Natural killer cell (primary cell): ENCODE data around the gene KRTAP10-2. TPM values are rescaled to one million over a fixed set of nuclear protein-coding genes. Genes with fewer than 3 reads are reported as not detected.

Experiments used
- ATAC-seq, 3 donors: fragments of 150-1000 bp in 2 of 3; fragments of 200-7000 bp in 1 of 3; cut with Tn5 transposase; 1 replicate in 1 of 3; 2 replicates in 2 of 3; pipeline ENCODE4 v1.10.0; 2021; ENCODE audit warnings: mild to moderate bottlenecking in 2 of 3, moderate library complexity in 2 of 3
- DNase-seq, 2 donors: peaks; one replicate each; pipeline versions ENCODE4 v3.0.0 to v3.0.0-alpha.2; 2013 to 2021; ENCODE audit warnings: mixed read lengths in 1 of 2
- H3K27ac ChIP-seq: one replicate; pipeline ENCODE4 v1.5.1; 2013; ENCODE audit warnings: mild to moderate bottlenecking, low read length
- H3K27me3 ChIP-seq: one replicate; pipeline ENCODE4 v1.6.1; 2013; ENCODE audit warnings: low read length; ENCODE audit not compliant: control insufficient read depth, insufficient read depth
- H3K36me3 ChIP-seq: one replicate; pipeline ENCODE4 v1.6.1; 2013; ENCODE audit warnings: low read length; ENCODE audit not compliant: control insufficient read depth, insufficient read depth
- H3K4me1 ChIP-seq: one replicate; pipeline ENCODE4 v1.6.1; 2013; ENCODE audit warnings: low read length; ENCODE audit not compliant: control insufficient read depth, insufficient read depth
- H3K4me3 ChIP-seq: one replicate; pipeline ENCODE4 v1.5.1; 2013; ENCODE audit warnings: low read length
- H3K9me3 ChIP-seq: one replicate; pipeline ENCODE4 v1.6.1; 2013; ENCODE audit warnings: low read length; ENCODE audit not compliant: control insufficient read depth, insufficient read depth
- H3K27ac Mint-ChIP-seq, 2 donors: one replicate each; pipeline ENCODE4 v1.8.0; 2022; ENCODE audit warnings: mild to moderate bottlenecking in 2 of 2, mixed read lengths in 2 of 2, moderate library complexity in 1 of 2
- H3K27me3 Mint-ChIP-seq, 2 donors: one replicate each; pipeline ENCODE4 v1.8.0; 2022; ENCODE audit warnings: low read depth in 2 of 2, mixed read lengths in 2 of 2
- H3K36me3 Mint-ChIP-seq: one replicate; pipeline ENCODE4 v1.8.0; 2022; ENCODE audit warnings: mixed read lengths
- H3K4me1 Mint-ChIP-seq, 2 donors: one replicate each; pipeline ENCODE4 v1.8.0; 2022; ENCODE audit warnings: mixed read lengths in 2 of 2
- H3K4me3 Mint-ChIP-seq: one replicate; pipeline ENCODE4 v1.8.0; 2022; ENCODE audit warnings: mild to moderate bottlenecking, moderate library complexity, mixed read lengths
- H3K9me3 Mint-ChIP-seq, 2 donors: one replicate each; pipeline ENCODE4 v1.8.0; 2022; ENCODE audit warnings: mixed read lengths in 2 of 2
- WGBS: methylation state at CpG from one replicate; pipeline ENCODE4 v1.1.7; 2013; ENCODE audit warnings: missing lambda C conversion rate; ENCODE audit not compliant: insufficient coverage; 5-methylcytosine and 5-hydroxymethylcytosine counted together
- intact Hi-C: fragments of 100-400 bp; cut with micrococcal nuclease; formaldehyde crosslinking; loops from one replicate; pipeline ENCODE4 v1.14.2; 2022
- total RNA-seq, 4 donors: library from RNA; stranded (reverse); fragments of 120-200 nt in 1 of 4; gene quantifications; one replicate each; pipeline versions ENCODE4 v1.2.3 to v1.2.4, GENCODE V29; 2013 to 2022
- TF ChIP-seq, protein P1 (sequence below): fragments of 200-600 bp; IDR thresholded peaks from one replicate; pipeline ENCODE4 v1.8.0; 2022; ENCODE audit warnings: antibody characterized with exemption

KRTAP10-2 gene
- total RNA-seq, 3 donors from 2014 or later (not counting 1 experiment from before 2014, with no cell fraction given): not detected

DNA sequence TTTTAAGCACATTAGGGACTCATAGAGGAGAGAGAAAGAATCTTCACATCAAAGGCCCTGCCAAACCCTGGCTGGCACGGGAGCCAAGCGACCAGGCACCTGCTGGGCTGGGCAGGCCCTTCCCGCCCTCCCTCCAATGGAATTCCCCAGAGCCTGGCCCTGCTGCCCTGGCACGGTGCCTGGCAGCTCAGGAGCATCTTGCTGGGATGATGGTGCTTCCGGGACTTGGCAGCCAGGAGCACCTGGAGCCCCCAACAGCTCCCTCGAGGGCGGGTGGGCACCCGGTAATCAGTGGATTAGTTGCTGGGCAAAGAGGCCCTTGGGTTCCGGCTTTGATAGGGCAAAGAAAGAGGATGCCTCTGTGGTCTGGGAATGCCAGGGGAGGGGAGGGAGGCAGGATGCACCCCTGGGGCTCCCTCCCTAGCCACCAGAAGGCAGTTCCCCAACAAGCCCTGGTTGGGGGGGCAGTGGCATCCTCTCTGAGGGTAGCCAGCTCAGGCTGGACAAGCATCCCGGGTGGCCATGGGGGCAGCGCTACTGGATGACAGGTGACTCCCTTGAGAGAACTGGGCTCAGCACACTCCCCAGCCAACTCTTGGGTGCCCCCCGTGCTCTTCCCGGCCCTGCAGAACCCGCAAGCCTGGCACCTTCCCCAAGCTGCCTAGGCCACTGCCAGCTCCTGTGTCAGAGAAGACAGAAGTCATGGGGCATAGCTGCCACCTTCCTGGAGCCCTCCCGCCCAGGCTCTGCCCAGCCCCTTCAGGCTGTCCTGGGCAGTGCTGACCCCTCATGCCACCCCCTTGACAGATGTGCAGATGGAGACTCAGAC, 37.7 kb downstream of the KRTAP10-2 start:
- DNase-seq (no peak), ATAC-seq (no peak)
- no peaks in the 10 kb centered on the region for H3K27me3 ChIP-seq
- H3K4me1 Mint-ChIP-seq: peaks cover 5 to 11% of the 10 kb centered on the region in 2 donors
- peaks cover 6% of the 10 kb centered on the region in 2 donors for H3K27me3 Mint-ChIP-seq
- no peaks in the 10 kb centered on the region for H3K36me3 ChIP-seq
- H3K27ac ChIP-seq: no peak overlapping the region
- H3K4me3 Mint-ChIP-seq: no peak overlapping the region
- peaks cover 14% of the 10 kb centered on the region for H3K4me1 ChIP-seq
- intact Hi-C loops: loop anchor here (5.0 kb wide), 1 partner anchor 419 kb away; no protein-coding TSS in a partner anchor
- TF ChIP-seq, protein P1, sequence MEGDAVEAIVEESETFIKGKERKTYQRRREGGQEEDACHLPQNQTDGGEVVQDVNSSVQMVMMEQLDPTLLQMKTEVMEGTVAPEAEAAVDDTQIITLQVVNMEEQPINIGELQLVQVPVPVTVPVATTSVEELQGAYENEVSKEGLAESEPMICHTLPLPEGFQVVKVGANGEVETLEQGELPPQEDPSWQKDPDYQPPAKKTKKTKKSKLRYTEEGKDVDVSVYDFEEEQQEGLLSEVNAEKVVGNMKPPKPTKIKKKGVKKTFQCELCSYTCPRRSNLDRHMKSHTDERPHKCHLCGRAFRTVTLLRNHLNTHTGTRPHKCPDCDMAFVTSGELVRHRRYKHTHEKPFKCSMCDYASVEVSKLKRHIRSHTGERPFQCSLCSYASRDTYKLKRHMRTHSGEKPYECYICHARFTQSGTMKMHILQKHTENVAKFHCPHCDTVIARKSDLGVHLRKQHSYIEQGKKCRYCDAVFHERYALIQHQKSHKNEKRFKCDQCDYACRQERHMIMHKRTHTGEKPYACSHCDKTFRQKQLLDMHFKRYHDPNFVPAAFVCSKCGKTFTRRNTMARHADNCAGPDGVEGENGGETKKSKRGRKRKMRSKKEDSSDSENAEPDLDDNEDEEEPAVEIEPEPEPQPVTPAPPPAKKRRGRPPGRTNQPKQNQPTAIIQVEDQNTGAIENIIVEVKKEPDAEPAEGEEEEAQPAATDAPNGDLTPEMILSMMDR: no peak
- H3K4me3 ChIP-seq: no peak overlapping the region
- H3K9me3 Mint-ChIP-seq: no peaks in the 10 kb centered on the region
- H3K9me3 ChIP-seq: no peaks in the 10 kb centered on the region
- no peaks in the 10 kb centered on the region for H3K36me3 Mint-ChIP-seq
- WGBS: 91% methylated on average over 15 of the region's 15 CpGs
- H3K27ac Mint-ChIP-seq: no peak overlapping the region

DNA sequence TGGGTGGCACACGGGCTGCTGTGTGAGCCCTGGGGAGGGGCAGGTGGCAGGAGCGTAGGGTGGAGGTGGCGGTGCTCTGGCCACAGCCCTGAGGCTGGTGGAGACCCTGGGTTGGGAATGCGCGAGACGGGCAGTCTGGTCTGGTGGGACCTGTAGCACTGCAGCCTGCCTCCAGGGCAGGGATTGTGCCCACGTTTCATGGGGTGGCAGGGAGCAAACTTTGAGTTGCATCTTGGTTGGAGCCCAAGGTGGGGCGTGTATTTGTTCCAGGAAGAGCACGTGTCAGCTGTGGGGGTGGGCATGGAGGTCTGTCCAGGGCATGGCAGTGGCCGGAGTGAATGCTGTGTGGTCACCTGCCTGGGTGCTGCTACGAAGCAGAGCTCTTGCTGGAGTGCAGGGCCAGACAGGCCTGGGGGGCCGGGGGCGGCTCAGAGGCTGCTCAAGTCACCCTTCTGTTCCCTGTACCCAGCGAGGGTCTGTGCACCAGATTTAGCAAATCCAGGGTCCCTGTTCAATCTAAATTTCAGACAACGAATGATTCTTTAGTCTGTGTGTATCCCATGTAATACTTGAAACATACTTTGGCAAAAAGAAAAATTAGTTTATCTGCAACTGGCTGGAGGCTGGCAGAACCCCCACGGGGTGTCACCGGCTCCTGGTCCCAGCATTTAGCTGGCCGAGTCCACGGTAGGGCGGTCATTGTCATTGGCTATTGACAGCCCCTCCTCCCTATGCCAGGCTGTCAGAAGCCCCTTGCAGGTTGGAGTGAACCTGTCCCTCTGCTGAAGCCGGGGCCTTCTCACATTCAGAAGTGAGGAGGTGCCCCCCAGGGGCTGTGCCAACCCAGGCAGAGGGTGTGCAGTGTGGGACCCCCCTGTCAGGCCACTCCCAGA, 38.6 kb downstream of the KRTAP10-2 start:
- no peak overlapping the region for H3K27ac Mint-ChIP-seq
- peaks cover 2 to 6% of the 10 kb centered on the region in 2 donors for H3K27me3 Mint-ChIP-seq

DNA sequence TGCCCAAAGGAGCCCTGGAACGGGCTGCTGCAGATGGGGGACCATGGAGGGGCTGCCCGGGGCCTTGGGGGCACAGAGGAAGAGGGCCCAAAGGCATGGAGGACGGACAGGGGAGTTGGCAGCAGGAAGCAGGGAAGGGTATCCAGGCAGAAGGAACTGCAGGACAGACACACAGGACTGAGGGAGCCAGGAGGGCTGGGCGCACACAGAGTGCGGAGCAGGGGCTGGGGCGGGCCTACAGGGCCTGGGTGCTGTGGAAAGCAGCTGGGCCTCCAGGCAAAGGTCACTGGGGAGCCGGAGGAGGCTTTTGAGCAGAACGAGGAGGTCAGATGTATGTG, 39.4 kb downstream of the KRTAP10-2 start:
- peaks cover 14% of the 10 kb centered on the region for H3K4me1 ChIP-seq
- no peaks in the 10 kb centered on the region for H3K36me3 Mint-ChIP-seq
- H3K27ac Mint-ChIP-seq: no peak overlapping the region
- H3K4me1 Mint-ChIP-seq: peaks cover 0 to 8% of the 10 kb centered on the region in 2 donors
- H3K27me3 ChIP-seq: no peaks in the 10 kb centered on the region
- no peak overlapping the region for H3K4me3 ChIP-seq
- ATAC-seq (no peak), DNase-seq (no peak)
- no peaks in the 10 kb centered on the region for H3K36me3 ChIP-seq
- TF ChIP-seq, protein P1: no peak
- intact Hi-C loops: loop anchor here (5.0 kb wide), 1 partner anchor 420 kb away; no protein-coding TSS in a partner anchor
- H3K27ac ChIP-seq: no peak overlapping the region
- no peaks in the 10 kb centered on the region for H3K9me3 ChIP-seq
- H3K9me3 Mint-ChIP-seq: no peaks in the 10 kb centered on the region
- H3K27me3 Mint-ChIP-seq: peaks cover 0 to 5% of the 10 kb centered on the region in 2 donors
- H3K4me3 Mint-ChIP-seq: no peak overlapping the region
- WGBS: 90% methylated on average over 8 of the region's 8 CpGs

More for the DNA sequence above, 38.6 kb downstream of the KRTAP10-2 start:
- Histone ChIP-seq H3K27ac (no peak overlapping the region), H3K9me3 (no peaks in the 10 kb centered on the region), H3K36me3 (no peaks in the 10 kb centered on the region), H3K4me3 (no peak overlapping the region), H3K27me3 (no peaks in the 10 kb centered on the region), H3K4me1 (peaks cover 14% of the 10 kb centered on the region)
- intact Hi-C loops: loop anchor here (5.0 kb wide), 1 partner anchor 420 kb away; no protein-coding TSS in a partner anchor
- ATAC-seq (no peak), DNase-seq (no peak)
- Mint-ChIP-seq H3K9me3 (no peaks in the 10 kb centered on the region), H3K36me3 (no peaks in the 10 kb centered on the region), H3K4me3 (no peak overlapping the region), H3K4me1 (peaks cover 2 to 11% of the 10 kb centered on the region in 2 donors)
- WGBS: 90% methylated on average over 21 of the region's 21 CpGs
- TF ChIP-seq, protein P1: no peak
